ENCODE results near the gene TLX2. TPM values are rescaled to one million over a fixed set of nuclear protein-coding genes. Genes with fewer than 3 reads are reported as not detected.

The TLX2 gene
- total RNA-seq: not detected in 2 replicates

GRCh38 chr2:74514368-74515270 is at the start of gene TLX2:
Gene TLX2 (plus strand): TSS chr2:74514450. CDS start chr2:74514807, 357 bp downstream.

DNA sequence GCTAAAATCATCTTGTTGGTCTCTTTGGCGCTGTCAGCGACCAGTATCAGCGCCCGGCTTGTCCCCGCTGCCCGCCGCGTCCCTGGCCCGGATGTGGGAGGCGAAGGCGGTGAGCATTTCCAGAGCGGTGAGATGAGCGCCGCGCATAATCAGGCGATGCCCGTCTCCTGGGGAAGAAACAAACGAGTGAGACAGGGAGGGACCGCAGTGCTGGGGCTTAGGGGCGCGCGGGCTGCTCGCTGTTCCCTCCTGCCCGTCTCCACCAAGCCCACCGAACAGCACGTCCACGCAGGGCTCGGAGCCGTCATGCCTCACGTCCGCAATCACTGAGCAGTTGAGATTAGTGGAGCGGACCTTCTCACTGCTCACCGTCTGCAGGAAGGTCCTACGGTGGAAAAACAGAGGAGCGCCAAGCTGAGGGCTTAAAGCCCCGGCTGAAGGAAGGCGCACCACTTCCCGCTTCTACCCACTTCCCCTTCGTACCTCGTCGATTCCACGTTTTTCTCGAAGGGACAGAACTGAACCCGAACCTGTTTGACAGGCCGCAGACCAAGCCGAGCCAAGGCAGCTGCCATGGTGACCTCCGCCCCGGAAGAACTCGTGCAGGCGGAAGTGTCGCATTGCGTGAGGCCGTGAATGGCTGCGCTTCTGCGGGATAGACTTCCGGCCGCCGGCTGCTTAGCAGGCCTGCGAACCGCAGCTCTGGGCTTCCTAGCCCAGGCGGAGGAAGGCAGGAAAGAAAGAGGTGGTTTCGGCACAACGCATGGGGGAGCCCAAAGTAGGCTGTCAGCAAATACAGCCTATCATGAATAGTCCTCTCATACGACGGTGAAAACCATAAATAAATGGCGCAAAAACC is 41.9 kb upstream of the TLX2 start, which contains the start of gene MRPL53:
TSS of gene MRPL53 (minus strand) at position 595 of the 859 bp plus-strand sequence. CDS start at position 575, 20 bp downstream.

DNA sequence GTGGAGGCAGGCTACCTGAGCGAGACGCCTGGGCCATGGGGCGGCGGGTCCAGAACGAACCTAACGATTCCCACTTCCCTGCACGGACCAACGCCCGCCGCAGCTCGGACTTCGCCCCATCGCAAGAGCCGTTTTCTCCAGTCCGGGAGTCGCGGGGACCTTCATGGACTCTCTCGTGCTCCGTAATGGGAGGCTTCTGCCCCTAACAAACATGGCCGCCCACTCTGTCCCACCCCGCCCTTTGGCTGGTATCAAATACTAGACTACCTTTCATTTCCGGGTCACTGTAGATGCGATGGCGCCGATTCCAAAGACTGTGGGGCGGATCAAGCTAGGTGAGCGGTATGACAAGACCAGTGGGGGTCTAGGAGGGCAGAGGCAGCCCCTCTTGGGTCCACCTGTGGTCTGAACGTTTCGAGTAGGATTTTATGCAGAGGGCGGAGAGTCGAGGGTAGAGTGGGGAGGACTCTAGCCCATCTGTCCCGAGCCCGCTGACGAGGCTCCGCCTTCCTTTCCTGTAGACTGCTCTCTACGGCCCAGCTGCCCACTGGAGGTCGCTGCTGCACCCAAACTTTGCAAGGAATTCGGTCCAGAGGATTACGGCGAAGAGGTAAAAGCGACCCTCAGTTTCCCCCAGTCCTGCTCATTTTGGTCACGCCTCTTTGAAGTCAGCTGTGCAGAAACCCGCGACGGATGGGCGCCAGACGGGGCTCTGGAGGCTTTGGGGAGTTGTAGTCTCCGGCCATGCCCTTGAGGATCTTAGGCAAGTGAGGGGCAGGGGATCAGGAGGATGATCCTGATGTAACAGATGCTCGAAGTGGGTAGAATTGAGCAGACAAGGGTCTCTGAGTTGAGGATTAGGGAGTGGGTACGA is 31.2 kb upstream of the TLX2 start, which contains the start of the genes CCDC142 and TTC31:
TSS of gene CCDC142 (minus strand) at position 198 of the 874 bp plus-strand sequence. CDS start at position 37, 161 bp downstream.
TSS of gene TTC31 (plus strand) at position 281 of the 874 bp plus-strand sequence. CDS start at position 296, 15 bp downstream.

GRCh38 chr2:74499267-74499939 is 14.8 kb upstream of the TLX2 start, which contains the start of gene LBX2:
Gene LBX2 (minus strand): TSS chr2:74499603. CDS start chr2:74499537, 66 bp downstream.

DNA sequence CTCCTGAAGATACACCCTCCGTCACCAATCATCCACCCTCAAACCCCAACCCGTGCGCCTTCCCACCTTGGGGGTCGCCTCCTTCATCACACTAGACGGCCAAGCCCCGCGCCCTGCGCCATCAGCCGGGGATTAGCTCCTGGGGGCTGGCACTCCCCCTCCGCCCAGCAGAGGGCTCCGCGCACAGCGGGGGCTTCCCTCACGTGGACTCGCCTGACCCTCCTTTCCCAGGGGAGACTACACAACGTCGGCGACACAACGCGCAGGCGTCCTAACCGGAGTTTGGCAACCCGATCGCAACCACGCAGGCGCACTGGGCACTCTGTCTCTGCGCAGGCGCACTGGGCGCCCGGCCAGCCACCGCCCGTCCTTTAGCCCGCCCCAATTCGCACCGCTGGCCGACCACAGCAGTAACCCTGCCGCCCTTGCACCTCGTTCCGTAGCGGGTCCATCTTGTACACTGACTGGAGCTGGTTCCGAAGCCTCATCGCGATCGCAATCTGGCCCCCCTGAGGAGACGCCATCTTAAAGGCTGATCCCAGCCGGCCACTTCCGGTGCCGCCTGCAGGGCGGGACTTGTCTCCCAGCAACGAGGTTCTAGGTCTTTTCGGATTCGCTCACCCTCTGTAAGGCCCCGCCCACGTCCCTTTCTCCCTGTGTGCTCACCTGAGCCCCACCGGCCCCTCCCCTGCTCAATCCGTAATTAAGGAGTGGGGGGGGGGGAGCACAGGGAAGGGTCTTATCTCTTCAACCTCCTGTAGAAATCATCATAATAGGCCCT is 6.9 kb upstream of the TLX2 start, which contains the start of gene PCGF1:
TSS of gene PCGF1 (minus strand) at position 551 of the 781 bp plus-strand sequence. CDS start at position 524, 27 bp downstream.

GRCh38 chr2:74525717-74526648 is 11.7 kb downstream of the TLX2 start, which contains the start of gene DQX1:
Gene DQX1 (minus strand): TSS chr2:74526231. CDS start chr2:74525729, 502 bp downstream.

DNA sequence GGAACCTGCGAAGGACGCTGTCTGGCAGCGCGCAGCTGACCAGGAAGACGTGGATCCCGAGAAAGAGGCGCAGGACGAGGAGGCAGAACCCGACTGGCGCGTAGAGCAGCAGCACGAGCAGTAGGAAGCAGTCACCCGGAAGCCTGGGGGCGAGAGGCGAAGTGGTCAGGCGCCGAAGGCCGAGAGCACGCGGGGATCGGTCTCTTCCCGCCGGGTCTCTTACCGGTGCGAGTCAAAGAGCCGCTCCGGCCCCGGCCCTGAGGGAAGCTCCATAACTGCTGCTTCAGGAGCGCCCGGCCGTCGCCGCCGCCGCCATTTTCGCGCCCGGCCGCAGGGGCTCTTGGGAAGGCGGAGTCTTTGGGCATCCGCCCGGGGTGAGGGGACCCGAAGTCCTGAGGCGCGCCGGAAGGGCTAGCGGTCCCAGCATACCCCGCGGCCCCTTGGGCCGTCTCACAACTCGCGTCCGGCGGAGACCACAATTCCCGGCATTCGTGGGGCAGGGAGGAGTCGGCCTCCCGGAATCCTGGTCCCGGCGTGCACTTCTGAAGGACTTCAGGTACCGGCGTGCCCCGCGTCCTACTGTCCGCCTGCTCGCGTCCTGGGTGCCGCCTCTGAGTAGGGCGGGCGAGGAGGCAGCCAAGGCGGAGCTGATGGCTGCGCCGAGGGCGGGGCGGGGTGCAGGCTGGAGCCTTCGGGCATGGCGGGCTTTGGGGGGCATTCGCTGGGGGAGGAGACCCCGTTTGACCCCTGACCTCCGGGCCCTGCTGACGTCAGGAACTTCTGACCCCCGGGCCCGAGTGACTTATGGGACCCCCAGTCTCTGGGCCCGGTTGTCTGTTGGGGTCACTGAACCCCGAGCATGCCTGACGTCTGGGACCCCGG is 15.3 kb downstream of the TLX2 start, which contains the start of the genes AUP1 and HTRA2:
TSS of gene AUP1 (minus strand) at position 350 of the 882 bp plus-strand sequence. CDS start at position 273, 77 bp downstream.
TSS of gene HTRA2 (plus strand) at position 577 of the 882 bp plus-strand sequence. CDS start at position 651, 74 bp downstream.

GRCh38 chr2:74553892-74554819 is 39.9 kb downstream of the TLX2 start, which contains the start of the genes DOK1 and LOXL3:
Gene DOK1 (plus strand): TSS chr2:74554720. CDS start chr2:74554755, 35 bp downstream.
Gene LOXL3 (minus strand): TSS chr2:74553942. CDS start chr2:74552634, 1,308 bp downstream.

Other genes with a start within 250 kb of the TLX2 start
- 0.05 and 0.07 TPM in 2 replicates for gene SLC4A5, start 171.0 kb upstream of the TLX2 start, total RNA-seq
- gene DCTN1, start 134.1 kb upstream of the TLX2 start, total RNA-seq: 125 and 128 TPM in 2 replicates
- gene C2orf81, start 92.8 kb upstream of the TLX2 start, total RNA-seq: 0.59 and 0.67 TPM in 2 replicates
- 27.2 and 30.3 TPM in 2 replicates for gene WDR54, start 92.7 kb upstream of the TLX2 start, total RNA-seq
- 3.2 and 5.6 TPM in 2 replicates for gene RTKN, start 72.5 kb upstream of the TLX2 start, total RNA-seq
- gene INO80B, start 59.4 kb upstream of the TLX2 start, total RNA-seq: 16.2 and 17.2 TPM in 2 replicates
- 36.2 and 43.0 TPM in 2 replicates for gene WBP1, start 56.0 kb upstream of the TLX2 start, total RNA-seq
- gene MOGS, start 49.1 kb upstream of the TLX2 start, total RNA-seq: 67.8 and 75.5 TPM in 2 replicates
- gene MRPL53, start 41.8 kb upstream of the TLX2 start, total RNA-seq: 23.0 and 63.2 TPM in 2 replicates
- 9.8 and 9.9 TPM in 2 replicates for gene CCDC142, start 31.5 kb upstream of the TLX2 start, total RNA-seq
- gene TTC31, start 31.4 kb upstream of the TLX2 start, total RNA-seq: 15.8 and 22.0 TPM in 2 replicates
- 2.5 and 4.3 TPM in 2 replicates for gene LBX2, start 14.8 kb upstream of the TLX2 start, total RNA-seq
- gene PCGF1, start 6.8 kb upstream of the TLX2 start, total RNA-seq: 5.1 and 6.2 TPM in 2 replicates
- not detected in 2 replicates for gene DQX1, start 11.8 kb downstream of the TLX2 start, total RNA-seq
- 111 and 134 TPM in 2 replicates for gene AUP1, start 15.3 kb downstream of the TLX2 start, total RNA-seq
- 23.4 and 28.8 TPM in 2 replicates for gene HTRA2, start 15.5 kb downstream of the TLX2 start, total RNA-seq
- gene LOXL3, start 39.5 kb downstream of the TLX2 start, total RNA-seq: 0.27 and 0.94 TPM in 2 replicates
- 19.9 and 23.2 TPM in 2 replicates for gene DOK1, start 40.3 kb downstream of the TLX2 start, total RNA-seq
- gene M1AP, start 133.9 kb downstream of the TLX2 start, total RNA-seq: not detected in 2 replicates
- gene SEMA4F, start 139.8 kb downstream of the TLX2 start, total RNA-seq: 3.7 and 5.0 TPM in 2 replicates